NCI-H748 (cell line): ENCODE data around the gene FZR1.

Source experiments
- DNase-seq: peaks from one replicate; lab custom pipeline; 2025; ENCODE audit not compliant: unreplicated experiment; lab: John Stamatoyannopoulos, UW

The FZR1 gene

DNA sequence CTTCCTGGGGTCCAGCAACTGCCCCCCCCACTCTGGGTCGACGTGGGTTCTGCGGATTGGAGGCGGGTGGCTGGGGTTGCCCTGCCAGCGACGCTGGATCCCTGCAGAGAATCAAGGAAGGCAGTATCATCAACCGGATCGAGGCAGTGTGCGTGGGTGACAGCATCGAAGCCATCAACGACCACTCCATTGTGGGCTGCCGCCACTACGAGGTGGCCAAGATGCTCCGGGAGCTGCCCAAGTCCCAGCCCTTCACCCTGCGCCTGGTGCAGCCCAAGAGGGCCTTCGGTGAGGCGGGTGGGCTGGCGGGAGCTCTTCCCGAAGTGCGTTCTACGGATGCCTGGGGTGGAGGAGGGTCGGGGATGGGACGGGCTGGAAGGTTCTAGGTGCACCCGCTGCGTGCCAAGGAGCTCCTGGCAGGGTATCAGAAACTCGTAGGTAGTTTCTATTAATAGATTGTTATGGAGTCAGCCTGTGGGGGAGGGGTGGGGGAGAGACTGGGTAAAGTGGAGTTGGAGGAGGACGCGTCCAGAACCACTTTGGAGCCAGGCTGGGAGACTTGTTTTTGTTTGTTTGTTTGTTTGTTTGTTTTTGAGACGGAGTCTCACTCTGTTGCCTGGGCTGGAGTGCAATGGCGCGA is 80.7 kb downstream of the FZR1 start:
- DNase-seq, result no peak
